ENCODE measurements around the gene MRPS14.

- no peak for TF ChIP-seq BHLHE40 (IDR thresholded peaks at IDR 0.05; ENCODE audit: borderline replicate concordance)
- no peak for TF ChIP-seq ARNT (IDR thresholded peaks at IDR 0.05)
- no peak for TF ChIP-seq FOXM1 (IDR thresholded peaks at IDR 0.05; ENCODE audit: borderline replicate concordance)
- no peak for TF ChIP-seq NFRKB (IDR thresholded peaks at IDR 0.05)
- no peak for TF ChIP-seq ELF4 (IDR thresholded peaks at IDR 0.05)
- no peak for TF ChIP-seq SUZ12 (IDR thresholded peaks at IDR 0.05)
- TF ChIP-seq CTBP1 (IDR thresholded peaks at IDR 0.05; ENCODE audit: borderline replicate concordance), result no peak
- no peak for TF ChIP-seq ZNF384 (IDR thresholded peaks at IDR 0.05)
- TF ChIP-seq SP1 (IDR thresholded peaks at IDR 0.05), result no peak
These were observed 3.7 kb downstream of the MRPS14 start for GRCh38 chr1:175019524-175019923.

All from HEK293T (cell line).